Measurements from ENCODE around the gene SYCE1.

- no peak for TF ChIP-seq CTCF (IDR thresholded peaks at IDR 0.05; ENCODE audit: control extremely low read depth in 1 of 3, insufficient read depth in 1 of 3, low read depth in 1 of 3, low read length in 3 of 3)
- no peak for TF ChIP-seq FOSL1 (IDR thresholded peaks at IDR 0.05; ENCODE audit: insufficient read depth, low read depth, low read length)
- TF ChIP-seq POLR2A (IDR thresholded peaks at IDR 0.05; ENCODE audit: control extremely low read depth in 1 of 2, low read depth in 2 of 2, low read length in 2 of 2) = no peak
- no peak for TF ChIP-seq RFX5 (IDR thresholded peaks at IDR 0.05; ENCODE audit: borderline replicate concordance, low read depth, low read length)
- TF ChIP-seq EP300 (IDR thresholded peaks at IDR 0.05; ENCODE audit: borderline replicate concordance in 1 of 2, low read depth in 2 of 2, low read length in 2 of 2) = no peak
- TF ChIP-seq CBX8 (IDR thresholded peaks at IDR 0.05; ENCODE audit: borderline replicate concordance, low read depth, low read length) = no peak
- TF ChIP-seq, protein P1, sequence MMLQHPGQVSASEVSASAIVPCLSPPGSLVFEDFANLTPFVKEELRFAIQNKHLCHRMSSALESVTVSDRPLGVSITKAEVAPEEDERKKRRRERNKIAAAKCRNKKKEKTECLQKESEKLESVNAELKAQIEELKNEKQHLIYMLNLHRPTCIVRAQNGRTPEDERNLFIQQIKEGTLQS (IDR thresholded peaks at IDR 0.05; ENCODE audit: insufficient read depth, low read depth, low read length) = no peak
- no peak for TF ChIP-seq POU5F1 (IDR thresholded peaks at IDR 0.05; ENCODE audit: low read depth, low read length)
- no peak for TF ChIP-seq SIX5 (IDR thresholded peaks at IDR 0.05; ENCODE audit: low read depth, low read length)
- no peak for TF ChIP-seq RAD21 (IDR thresholded peaks at IDR 0.05 in 1 of 2, conservative IDR thresholded peaks at IDR 0.05 in 1 of 2; ENCODE audit: low read depth in 2 of 2, low read length in 2 of 2)
- no peak for TF ChIP-seq SP1 (IDR thresholded peaks at IDR 0.05; ENCODE audit: low read depth, low read length)
- TF ChIP-seq TEAD4 (IDR thresholded peaks at IDR 0.05; ENCODE audit: low read depth, low read length) = no peak
Observed at GRCh38 chr10:133530506-133530905, 34.9 kb downstream of the SYCE1 start.

Data from H1 (cell line).